GM12878 (cell line): Measurements from ENCODE around the gene SEMA4C. TPM values are rescaled to one million over a fixed set of nuclear protein-coding genes. Genes with fewer than 3 reads are reported as not detected.

Source experiments
- BHLHE40 ChIP-seq, 2 experiments: fragments of 450-650 bp in 1 of 2; IDR thresholded peaks; 2 replicates each; pipeline ENCODE4 v1.6.1; 2011 to 2017; ENCODE audit warnings: low read depth in 2 of 2, borderline replicate concordance in 1 of 2, improper control_type of control experiment in 1 of 2, low read length in 1 of 2, mild to moderate bottlenecking in 1 of 2
- CBX5 ChIP-seq: sonication (generic); IDR thresholded peaks from 2 replicates; pipeline ENCODE4 v1.6.1; 2016; ENCODE audit warnings: low read depth, moderate library complexity, mild to moderate bottlenecking, inconsistent platforms
- EGR1 ChIP-seq, 2 experiments: IDR thresholded peaks; 1 replicate in 1 of 2; 2 replicates in 1 of 2; pipeline ENCODE4 v1.6.1; 2011 to 2012; ENCODE audit warnings: low read depth in 2 of 2, low read length in 2 of 2, borderline replicate concordance in 1 of 2, mild to moderate bottlenecking in 1 of 2, moderate library complexity in 1 of 2
- ETV6 ChIP-seq, 2 experiments: fragments of 450-650 bp in 1 of 2; IDR thresholded peaks in 1 of 2; conservative IDR thresholded peaks in 1 of 2; 2 replicates each; pipeline ENCODE4 v1.6.1; 2014; ENCODE audit warnings: antibody characterized with exemption in 1 of 2, borderline replicate concordance in 1 of 2, low read depth in 1 of 2, mild to moderate bottlenecking in 1 of 2, moderate library complexity in 1 of 2
- HDGF ChIP-seq: fragments of 450-650 bp; IDR thresholded peaks from 2 replicates; pipeline ENCODE4 v1.6.1; 2016; ENCODE audit warnings: antibody characterized with exemption
- RELA ChIP-seq: fragments of 450-650 bp; IDR thresholded peaks from 2 replicates; pipeline ENCODE4 v1.8.0; 2014; ENCODE audit warnings: borderline replicate concordance; ENCODE audit not compliant: partially characterized antibody
- polyA plus RNA-seq, 11 experiments: library from polyadenylated mRNA; depleted of rRNA in 4 of 11; unstranded in 6 of 11; stranded (reverse) in 5 of 11; fragments of >200 nt; fragmentation: Nextera tagmentation in 4 of 11; fragmentation: Illumina TruSeq in 1 of 11; extraction: Ambion mirVana in 4 of 11; extraction: Trizol in 1 of 11; gene quantifications; 1 replicate in 1 of 11; 2 replicates in 10 of 11; pipeline versions ENCODE4 v1.2.1 to v1.2.3, GENCODE V29; 2011 to 2016; ENCODE audit warnings: inconsistent platforms in 2 of 11, missing spikeins in 2 of 11, low read depth in 1 of 11
- total RNA-seq, 4 experiments: library from RNA; depleted of rRNA in 3 of 4; stranded (reverse); fragments of >200 nt in 3 of 4; fragmentation: Illumina TruSeq in 1 of 4; extraction: Trizol in 1 of 4; gene quantifications; 2 replicates each; pipeline versions ENCODE4 v1.2.1 to v1.2.3, GENCODE V29; 2013 to 2021
- TF ChIP-seq, protein P1 (sequence below): fragments of 450-650 bp; formaldehyde crosslinking; IDR thresholded peaks from 2 replicates; pipeline ENCODE4 v1.5.0; 2022; ENCODE audit warnings: mild to moderate bottlenecking, missing genetic modification characterization
- TF ChIP-seq, protein P2 (sequence below): IDR thresholded peaks from 2 replicates; pipeline ENCODE4 v1.6.1; 2012; ENCODE audit warnings: improper control_type of control experiment, low read depth, low read length; ENCODE audit not compliant: insufficient replicate concordance
- TF ChIP-seq, protein P3 (sequence below): fragments of 450-650 bp; IDR thresholded peaks from 2 replicates; pipeline ENCODE4 v1.6.1; 2017; ENCODE audit warnings: mild to moderate bottlenecking, low read depth, inconsistent platforms; ENCODE audit not compliant: poor library complexity, severe bottlenecking

The SEMA4C gene
- total and polyA plus RNA-seq, 10 of the 15 experiments (the other 5 are each of a cell fraction or from before 2014, with no cell fraction given), result 0.06 to 21.6 (median 6.8) TPM

- TF ChIP-seq, protein P1, sequence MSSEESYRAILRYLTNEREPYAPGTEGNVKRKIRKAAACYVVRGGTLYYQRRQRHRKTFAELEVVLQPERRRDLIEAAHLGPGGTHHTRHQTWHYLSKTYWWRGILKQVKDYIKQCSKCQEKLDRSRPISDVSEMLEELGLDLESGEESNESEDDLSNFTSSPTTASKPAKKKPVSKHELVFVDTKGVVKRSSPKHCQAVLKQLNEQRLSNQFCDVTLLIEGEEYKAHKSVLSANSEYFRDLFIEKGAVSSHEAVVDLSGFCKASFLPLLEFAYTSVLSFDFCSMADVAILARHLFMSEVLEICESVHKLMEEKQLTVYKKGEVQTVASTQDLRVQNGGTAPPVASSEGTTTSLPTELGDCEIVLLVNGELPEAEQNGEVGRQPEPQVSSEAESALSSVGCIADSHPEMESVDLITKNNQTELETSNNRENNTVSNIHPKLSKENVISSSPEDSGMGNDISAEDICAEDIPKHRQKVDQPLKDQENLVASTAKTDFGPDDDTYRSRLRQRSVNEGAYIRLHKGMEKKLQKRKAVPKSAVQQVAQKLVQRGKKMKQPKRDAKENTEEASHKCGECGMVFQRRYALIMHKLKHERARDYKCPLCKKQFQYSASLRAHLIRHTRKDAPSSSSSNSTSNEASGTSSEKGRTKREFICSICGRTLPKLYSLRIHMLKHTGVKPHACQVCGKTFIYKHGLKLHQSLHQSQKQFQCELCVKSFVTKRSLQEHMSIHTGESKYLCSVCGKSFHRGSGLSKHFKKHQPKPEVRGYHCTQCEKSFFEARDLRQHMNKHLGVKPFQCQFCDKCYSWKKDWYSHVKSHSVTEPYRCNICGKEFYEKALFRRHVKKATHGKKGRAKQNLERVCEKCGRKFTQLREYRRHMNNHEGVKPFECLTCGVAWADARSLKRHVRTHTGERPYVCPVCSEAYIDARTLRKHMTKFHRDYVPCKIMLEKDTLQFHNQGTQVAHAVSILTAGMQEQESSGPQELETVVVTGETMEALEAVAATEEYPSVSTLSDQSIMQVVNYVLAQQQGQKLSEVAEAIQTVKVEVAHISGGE, result no peak
- no peak for TF ChIP-seq RELA
- TF ChIP-seq, protein P2, sequence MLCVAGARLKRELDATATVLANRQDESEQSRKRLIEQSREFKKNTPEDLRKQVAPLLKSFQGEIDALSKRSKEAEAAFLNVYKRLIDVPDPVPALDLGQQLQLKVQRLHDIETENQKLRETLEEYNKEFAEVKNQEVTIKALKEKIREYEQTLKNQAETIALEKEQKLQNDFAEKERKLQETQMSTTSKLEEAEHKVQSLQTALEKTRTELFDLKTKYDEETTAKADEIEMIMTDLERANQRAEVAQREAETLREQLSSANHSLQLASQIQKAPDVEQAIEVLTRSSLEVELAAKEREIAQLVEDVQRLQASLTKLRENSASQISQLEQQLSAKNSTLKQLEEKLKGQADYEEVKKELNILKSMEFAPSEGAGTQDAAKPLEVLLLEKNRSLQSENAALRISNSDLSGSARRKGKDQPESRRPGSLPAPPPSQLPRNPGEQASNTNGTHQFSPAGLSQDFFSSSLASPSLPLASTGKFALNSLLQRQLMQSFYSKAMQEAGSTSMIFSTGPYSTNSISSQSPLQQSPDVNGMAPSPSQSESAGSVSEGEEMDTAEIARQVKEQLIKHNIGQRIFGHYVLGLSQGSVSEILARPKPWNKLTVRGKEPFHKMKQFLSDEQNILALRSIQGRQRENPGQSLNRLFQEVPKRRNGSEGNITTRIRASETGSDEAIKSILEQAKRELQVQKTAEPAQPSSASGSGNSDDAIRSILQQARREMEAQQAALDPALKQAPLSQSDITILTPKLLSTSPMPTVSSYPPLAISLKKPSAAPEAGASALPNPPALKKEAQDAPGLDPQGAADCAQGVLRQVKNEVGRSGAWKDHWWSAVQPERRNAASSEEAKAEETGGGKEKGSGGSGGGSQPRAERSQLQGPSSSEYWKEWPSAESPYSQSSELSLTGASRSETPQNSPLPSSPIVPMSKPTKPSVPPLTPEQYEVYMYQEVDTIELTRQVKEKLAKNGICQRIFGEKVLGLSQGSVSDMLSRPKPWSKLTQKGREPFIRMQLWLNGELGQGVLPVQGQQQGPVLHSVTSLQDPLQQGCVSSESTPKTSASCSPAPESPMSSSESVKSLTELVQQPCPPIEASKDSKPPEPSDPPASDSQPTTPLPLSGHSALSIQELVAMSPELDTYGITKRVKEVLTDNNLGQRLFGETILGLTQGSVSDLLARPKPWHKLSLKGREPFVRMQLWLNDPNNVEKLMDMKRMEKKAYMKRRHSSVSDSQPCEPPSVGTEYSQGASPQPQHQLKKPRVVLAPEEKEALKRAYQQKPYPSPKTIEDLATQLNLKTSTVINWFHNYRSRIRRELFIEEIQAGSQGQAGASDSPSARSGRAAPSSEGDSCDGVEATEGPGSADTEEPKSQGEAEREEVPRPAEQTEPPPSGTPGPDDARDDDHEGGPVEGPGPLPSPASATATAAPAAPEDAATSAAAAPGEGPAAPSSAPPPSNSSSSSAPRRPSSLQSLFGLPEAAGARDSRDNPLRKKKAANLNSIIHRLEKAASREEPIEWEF, result no peak
- no peak for TF ChIP-seq ETV6 (conservative IDR thresholded peaks at IDR 0.05 in 1 of 2, IDR thresholded peaks at IDR 0.05 in 1 of 2; ENCODE audit: borderline replicate concordance in 1 of 2, low read depth in 1 of 2)
- TF ChIP-seq HDGF, result no peak
- no peak for TF ChIP-seq EGR1 (IDR thresholded peaks at IDR 0.05; ENCODE audit: borderline replicate concordance in 1 of 2, low read depth in 2 of 2, low read length in 2 of 2)
- no peak for TF ChIP-seq CBX5
- TF ChIP-seq, protein P3, sequence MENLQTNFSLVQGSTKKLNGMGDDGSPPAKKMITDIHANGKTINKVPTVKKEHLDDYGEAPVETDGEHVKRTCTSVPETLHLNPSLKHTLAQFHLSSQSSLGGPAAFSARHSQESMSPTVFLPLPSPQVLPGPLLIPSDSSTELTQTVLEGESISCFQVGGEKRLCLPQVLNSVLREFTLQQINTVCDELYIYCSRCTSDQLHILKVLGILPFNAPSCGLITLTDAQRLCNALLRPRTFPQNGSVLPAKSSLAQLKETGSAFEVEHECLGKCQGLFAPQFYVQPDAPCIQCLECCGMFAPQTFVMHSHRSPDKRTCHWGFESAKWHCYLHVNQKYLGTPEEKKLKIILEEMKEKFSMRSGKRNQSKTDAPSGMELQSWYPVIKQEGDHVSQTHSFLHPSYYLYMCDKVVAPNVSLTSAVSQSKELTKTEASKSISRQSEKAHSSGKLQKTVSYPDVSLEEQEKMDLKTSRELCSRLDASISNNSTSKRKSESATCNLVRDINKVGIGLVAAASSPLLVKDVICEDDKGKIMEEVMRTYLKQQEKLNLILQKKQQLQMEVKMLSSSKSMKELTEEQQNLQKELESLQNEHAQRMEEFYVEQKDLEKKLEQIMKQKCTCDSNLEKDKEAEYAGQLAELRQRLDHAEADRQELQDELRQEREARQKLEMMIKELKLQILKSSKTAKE, result no peak
- TF ChIP-seq BHLHE40 (IDR thresholded peaks at IDR 0.05; ENCODE audit: borderline replicate concordance in 1 of 2, low read depth in 2 of 2, low read length in 1 of 2), result no peak
- TF ChIP-seq, all 136 proteins: peak for 0
Measured at GRCh38 chr2:96880891-96881273, 11.0 kb upstream of the SEMA4C start (continued).
